HG03060 (cell line): ENCODE results near the gene PCED1B.
A peak's percentile ranks its signal among the peaks of the same experiment; 100 is the strongest.
"Not testable (repeated sequence)": the region's sequence is repeated elsewhere in the genome, so short reads cannot be mapped to it uniquely, and the experiment has no call there.

Experiments
- ATAC-seq: cut with Tn5 transposase; IDR thresholded peaks from one replicate; pipeline ENCODE4 v1.9.1; 2021; ENCODE audit warnings: low read depth, moderate number of reproducible peaks; ENCODE audit not compliant: unreplicated experiment

PCED1B gene

GRCh38 chr12:47079468-47079980 is at the start of gene PCED1B, which contains the start of gene AMIGO2:
TSS of gene PCED1B (plus strand) at chr12:47079621. CDS start at chr12:47235064, 155,443 bp downstream.
TSS of gene AMIGO2 (minus strand) at chr12:47079959. CDS start at chr12:47079002, 957 bp downstream.
- ATAC-seq, result peak; percentile 37

GRCh38 chr12:47029903-47030302 is 49.5 kb upstream of the PCED1B start:
- ATAC-seq, result no peak

- no peak for ATAC-seq
These were observed 46.8 kb upstream of the PCED1B start for GRCh38 chr12:47032644-47033043.

GRCh38 chr12:47033081-47033480 is 46.3 kb upstream of the PCED1B start:
- ATAC-seq, result no peak

GRCh38 chr12:47033789-47034555 is 45.4 kb upstream of the PCED1B start:
- ATAC-seq, result no peak

- ATAC-seq, result no peak
These were observed 44.8 kb upstream of the PCED1B start for GRCh38 chr12:47034661-47035060.

- no peak for ATAC-seq
These were observed 43.9 kb upstream of the PCED1B start for GRCh38 chr12:47035484-47035883.

- ATAC-seq, result peak; percentile 49
These were observed 41.1 kb upstream of the PCED1B start for GRCh38 chr12:47038270-47038748.

GRCh38 chr12:47039079-47039478 is 40.3 kb upstream of the PCED1B start:
- ATAC-seq, result no peak

- ATAC-seq, result no peak
These were observed 39.7 kb upstream of the PCED1B start for GRCh38 chr12:47039756-47040155.

GRCh38 chr12:47041327-47041726 is 38.1 kb upstream of the PCED1B start:
- ATAC-seq, result no peak

- ATAC-seq, result no peak
These were observed 30.9 kb upstream of the PCED1B start for GRCh38 chr12:47048541-47048940.

- ATAC-seq, result not testable (repeated sequence)
These were observed 28.1 kb upstream of the PCED1B start for GRCh38 chr12:47051291-47051690.

- no peak for ATAC-seq
These were observed 27.1 kb upstream of the PCED1B start for GRCh38 chr12:47052274-47052673.

GRCh38 chr12:47053961-47054360 is 25.5 kb upstream of the PCED1B start:
- no peak for ATAC-seq

- ATAC-seq, result no peak
These were observed 24.8 kb upstream of the PCED1B start for GRCh38 chr12:47054659-47055058.

- not testable (repeated sequence) for ATAC-seq
These were observed 23.6 kb upstream of the PCED1B start for GRCh38 chr12:47055856-47056255.

GRCh38 chr12:47056944-47057343 is 22.5 kb upstream of the PCED1B start:
- not testable (repeated sequence) for ATAC-seq

- not testable (repeated sequence) for ATAC-seq
These were observed 20.8 kb upstream of the PCED1B start for GRCh38 chr12:47058640-47059039.

- ATAC-seq, result no peak
These were observed 13.9 kb upstream of the PCED1B start for GRCh38 chr12:47065546-47065945.

GRCh38 chr12:47066278-47067025 is 13.0 kb upstream of the PCED1B start:
- ATAC-seq, result no peak
